ENCODE results near the gene NEUROD2. TPM values are rescaled to one million over a fixed set of nuclear protein-coding genes. Genes with fewer than 3 reads are reported as not detected.
A peak's percentile ranks its signal among the peaks of the same experiment; 100 is the strongest.

NEUROD2 gene
- total and polyA plus RNA-seq, 4 donors, result 1.6 to 14.1 (median 6.7) TPM

- H3K4me3 ChIP-seq (ENCODE audit: low read depth, low read length), result peak within 1 kb of the TSS; percentile 83
- peak in 5 of 6 donors; percentile 71 to 96 (median 84) for DNase-seq (ENCODE audit: low read depth in 4 of 6, low spot score in 6 of 6)
- no peaks in the 10 kb centered on the region for H3K27me3 ChIP-seq (ENCODE audit: control insufficient read depth, insufficient read depth, low read length)
- H3K27ac ChIP-seq (ENCODE audit: low read depth, low read length), result peak within 1 kb of the TSS; percentile 89
- under 1% methylated on average over 65 of the region's 69 CpGs for WGBS (ENCODE audit: insufficient coverage)
- H3K36me3 ChIP-seq (ENCODE audit: control insufficient read depth, insufficient read depth, low read length), result peaks cover 3% of the 10 kb centered on the region
- no peaks in the 10 kb centered on the region for H3K9me3 ChIP-seq (ENCODE audit: control insufficient read depth, insufficient read depth, low read length)
- H3K4me1 ChIP-seq (ENCODE audit: control insufficient read depth, insufficient read depth, low read length), result peaks cover 60% of the 10 kb centered on the region
These were observed 29.4 kb upstream of the NEUROD2 start, which contains the start of gene STARD3 for GRCh38 chr17:39636927-39637736. Gene STARD3, plus strand, starts transcription at chr17:39637144. Its CDS starts 16,388 bp downstream, at chr17:39653532.

DNA sequence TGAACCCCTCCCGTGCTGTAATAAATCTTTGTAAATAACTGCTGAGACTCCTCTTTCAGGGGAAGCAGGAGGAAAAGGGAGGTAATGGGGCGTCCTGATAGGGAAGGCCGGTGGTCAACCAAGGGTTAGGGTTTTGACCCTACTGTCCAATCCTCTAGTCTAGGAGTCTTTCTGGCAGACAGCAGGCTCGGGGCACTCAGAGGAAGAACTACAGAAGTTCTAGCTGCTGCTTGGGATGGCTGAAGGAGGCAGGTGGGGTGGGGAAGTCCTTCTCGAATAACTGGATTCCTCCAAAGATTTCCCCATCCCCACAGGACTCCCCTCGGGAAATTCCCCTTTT is 28.8 kb upstream of the NEUROD2 start:
- peaks cover 62% of the 10 kb centered on the region for H3K4me1 ChIP-seq (ENCODE audit: control insufficient read depth, insufficient read depth, low read length)
- no peaks in the 10 kb centered on the region for H3K27me3 ChIP-seq (ENCODE audit: control insufficient read depth, insufficient read depth, low read length)
- WGBS (ENCODE audit: insufficient coverage), result 0% methylated on average over 1 of the region's 6 CpGs
- H3K9me3 ChIP-seq (ENCODE audit: control insufficient read depth, insufficient read depth, low read length), result no peaks in the 10 kb centered on the region
- no peak for DNase-seq (ENCODE audit: low read depth in 4 of 6, low spot score in 6 of 6)
- peak overlapping the region; percentile 83 for H3K4me3 ChIP-seq (ENCODE audit: low read depth, low read length)
- peak overlapping the region; percentile 89 for H3K27ac ChIP-seq (ENCODE audit: low read depth, low read length)
- H3K36me3 ChIP-seq (ENCODE audit: control insufficient read depth, insufficient read depth, low read length), result peaks cover 4% of the 10 kb centered on the region

DNA sequence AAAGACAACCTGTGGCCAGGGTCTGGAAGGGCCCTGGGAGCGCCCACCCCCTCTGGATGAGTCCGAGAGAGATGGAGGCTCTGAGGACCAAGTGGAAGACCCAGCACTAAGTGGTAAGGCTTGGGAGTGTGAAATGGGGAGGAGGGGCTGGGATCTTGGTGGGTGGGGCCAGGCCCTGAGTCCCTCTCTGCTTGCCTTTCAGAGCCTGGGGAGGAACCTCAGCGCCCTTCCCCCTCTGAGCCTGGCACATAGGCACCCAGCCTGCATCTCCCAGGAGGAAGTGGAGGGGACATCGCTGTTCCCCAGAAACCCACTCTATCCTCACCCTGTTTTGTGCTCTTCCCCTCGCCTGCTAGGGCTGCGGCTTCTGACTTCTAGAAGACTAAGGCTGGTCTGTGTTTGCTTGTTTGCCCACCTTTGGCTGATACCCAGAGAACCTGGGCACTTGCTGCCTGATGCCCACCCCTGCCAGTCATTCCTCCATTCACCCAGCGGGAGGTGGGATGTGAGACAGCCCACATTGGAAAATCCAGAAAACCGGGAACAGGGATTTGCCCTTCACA is 28.0 kb upstream of the NEUROD2 start:
- no peaks in the 10 kb centered on the region for H3K9me3 ChIP-seq (ENCODE audit: control insufficient read depth, insufficient read depth, low read length)
- no peak for DNase-seq (ENCODE audit: low read depth in 4 of 6, low spot score in 6 of 6)
- H3K4me1 ChIP-seq (ENCODE audit: control insufficient read depth, insufficient read depth, low read length), result peaks cover 66% of the 10 kb centered on the region
- H3K27ac ChIP-seq (ENCODE audit: low read depth, low read length), result no peak overlapping the region
- 90% methylated on average over 3 of the region's 8 CpGs for WGBS (ENCODE audit: insufficient coverage)
- no peak overlapping the region for H3K4me3 ChIP-seq (ENCODE audit: low read depth, low read length)
- H3K36me3 ChIP-seq (ENCODE audit: control insufficient read depth, insufficient read depth, low read length), result peaks cover 7% of the 10 kb centered on the region
- H3K27me3 ChIP-seq (ENCODE audit: control insufficient read depth, insufficient read depth, low read length), result no peaks in the 10 kb centered on the region

GRCh38 chr17:39634384-39634871 is 26.7 kb upstream of the NEUROD2 start:
- H3K27ac ChIP-seq (ENCODE audit: low read depth, low read length), result peak overlapping the region; percentile 29
- no peak overlapping the region for H3K4me3 ChIP-seq (ENCODE audit: low read depth, low read length)
- DNase-seq (ENCODE audit: low read depth in 4 of 6, low spot score in 6 of 6), result peak in 2 of 6 donors; percentile 74 to 83
- H3K9me3 ChIP-seq (ENCODE audit: control insufficient read depth, insufficient read depth, low read length), result no peaks in the 10 kb centered on the region
- WGBS (ENCODE audit: insufficient coverage), result no CpG with 5 or more reads among the region's 2 CpGs
- peaks cover 11% of the 10 kb centered on the region for H3K36me3 ChIP-seq (ENCODE audit: control insufficient read depth, insufficient read depth, low read length)
- peaks cover 61% of the 10 kb centered on the region for H3K4me1 ChIP-seq (ENCODE audit: control insufficient read depth, insufficient read depth, low read length)
- no peaks in the 10 kb centered on the region for H3K27me3 ChIP-seq (ENCODE audit: control insufficient read depth, insufficient read depth, low read length)

DNA sequence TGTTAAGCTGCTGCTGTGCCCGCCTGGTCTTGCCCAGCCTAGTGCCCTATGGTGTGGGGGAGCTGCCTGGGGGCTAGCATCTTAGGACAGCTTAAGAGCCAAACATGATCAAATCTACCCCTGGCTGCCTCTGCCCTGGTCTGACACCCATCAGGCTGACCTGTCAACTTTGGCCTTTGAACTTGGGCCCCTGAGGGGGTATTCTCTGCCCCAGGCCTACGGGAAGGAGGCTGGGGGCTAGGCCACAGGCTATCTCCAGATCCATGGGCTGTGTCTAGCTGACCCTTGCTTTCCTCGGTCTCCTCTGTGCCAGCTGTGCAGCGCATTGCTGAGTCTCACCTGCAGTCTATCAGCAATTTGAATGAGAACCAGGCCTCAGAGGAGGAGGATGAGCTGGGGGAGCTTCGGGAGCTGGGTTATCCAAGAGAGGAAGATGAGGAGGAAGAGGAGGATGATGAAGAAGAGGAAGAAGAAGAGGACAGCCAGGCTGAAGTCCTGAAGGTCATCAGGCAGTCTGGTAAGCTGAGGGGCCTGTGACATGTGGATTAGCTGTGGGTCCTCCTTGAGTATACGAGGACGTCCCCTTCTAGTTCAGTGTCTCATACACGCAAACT is 26.0 kb upstream of the NEUROD2 start:
- no peak overlapping the region for H3K4me3 ChIP-seq (ENCODE audit: low read depth, low read length)
- no peaks in the 10 kb centered on the region for H3K9me3 ChIP-seq (ENCODE audit: control insufficient read depth, insufficient read depth, low read length)
- WGBS (ENCODE audit: insufficient coverage), result 85% methylated on average over 7 of the region's 8 CpGs
- peaks cover 65% of the 10 kb centered on the region for H3K4me1 ChIP-seq (ENCODE audit: control insufficient read depth, insufficient read depth, low read length)
- H3K27me3 ChIP-seq (ENCODE audit: control insufficient read depth, insufficient read depth, low read length), result peaks cover 2% of the 10 kb centered on the region
- peak overlapping the region; percentile 19 for H3K27ac ChIP-seq (ENCODE audit: low read depth, low read length)
- DNase-seq (ENCODE audit: low read depth in 4 of 6, low spot score in 6 of 6), result no peak
- H3K36me3 ChIP-seq (ENCODE audit: control insufficient read depth, insufficient read depth, low read length), result peaks cover 11% of the 10 kb centered on the region

DNA sequence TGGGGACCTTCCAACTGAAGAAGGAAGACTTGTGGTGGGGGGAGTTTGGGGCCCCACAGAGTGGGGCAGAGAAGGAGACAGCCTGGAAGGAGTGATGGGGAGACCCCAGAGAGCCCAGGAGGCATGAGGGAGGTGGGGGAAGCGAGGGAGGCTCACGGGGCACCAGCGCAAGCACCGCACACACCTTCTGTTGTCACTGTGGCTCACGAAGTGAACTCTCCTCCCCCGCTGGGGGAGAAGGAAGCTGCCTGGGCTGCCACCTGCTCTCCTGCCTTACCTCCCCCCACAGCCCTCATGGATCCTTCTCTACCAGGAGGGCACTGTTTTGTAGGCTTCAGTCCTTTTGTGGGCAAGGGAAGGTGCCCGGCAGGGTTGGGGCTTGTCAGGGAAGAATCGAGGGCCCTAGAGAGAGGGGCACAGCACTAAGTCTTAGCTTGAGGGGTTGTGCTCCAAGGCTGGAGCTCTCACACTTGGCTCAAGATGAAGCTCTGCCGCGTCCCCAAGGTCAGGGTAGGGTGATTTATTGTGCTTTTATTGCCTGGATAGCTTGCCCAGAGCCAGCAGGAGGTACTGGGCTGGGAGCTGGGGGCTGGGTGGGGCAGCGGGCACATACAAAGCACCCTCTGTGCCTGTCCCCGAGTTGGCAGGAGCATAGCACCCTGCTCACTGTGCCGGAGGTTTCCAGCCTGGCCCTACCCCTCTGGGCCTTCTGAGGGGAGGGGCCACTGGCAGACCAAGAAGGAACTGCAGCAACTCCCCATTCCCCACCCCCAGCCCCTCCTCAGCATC is 24.6 kb upstream of the NEUROD2 start:
- no peak overlapping the region for H3K4me3 ChIP-seq (ENCODE audit: low read depth, low read length)
- WGBS (ENCODE audit: insufficient coverage), result 23% methylated on average over 10 of the region's 13 CpGs
- peaks cover 11% of the 10 kb centered on the region for H3K36me3 ChIP-seq (ENCODE audit: control insufficient read depth, insufficient read depth, low read length)
- H3K9me3 ChIP-seq (ENCODE audit: control insufficient read depth, insufficient read depth, low read length), result no peaks in the 10 kb centered on the region
- peak overlapping the region; percentile 85 for H3K27ac ChIP-seq (ENCODE audit: low read depth, low read length)
- peaks cover 14% of the 10 kb centered on the region for H3K27me3 ChIP-seq (ENCODE audit: control insufficient read depth, insufficient read depth, low read length)
- peaks cover 68% of the 10 kb centered on the region for H3K4me1 ChIP-seq (ENCODE audit: control insufficient read depth, insufficient read depth, low read length)
- DNase-seq (ENCODE audit: low read depth in 4 of 6, low spot score in 6 of 6), result peak in 3 of 6 donors; percentile 60 to 87 (median 82)

GRCh38 chr17:39631403-39631802 is 23.7 kb upstream of the NEUROD2 start:
- no peak overlapping the region for H3K27ac ChIP-seq (ENCODE audit: low read depth, low read length)
- H3K4me3 ChIP-seq (ENCODE audit: low read depth, low read length), result no peak overlapping the region
- DNase-seq (ENCODE audit: low read depth in 4 of 6, low spot score in 6 of 6), result no peak
- H3K36me3 ChIP-seq (ENCODE audit: control insufficient read depth, insufficient read depth, low read length), result peaks cover 11% of the 10 kb centered on the region
- H3K9me3 ChIP-seq (ENCODE audit: control insufficient read depth, insufficient read depth, low read length), result no peaks in the 10 kb centered on the region
- H3K27me3 ChIP-seq (ENCODE audit: control insufficient read depth, insufficient read depth, low read length), result peaks cover 21% of the 10 kb centered on the region
- 63% methylated on average over 4 of the region's 6 CpGs for WGBS (ENCODE audit: insufficient coverage)
- H3K4me1 ChIP-seq (ENCODE audit: control insufficient read depth, insufficient read depth, low read length), result peaks cover 71% of the 10 kb centered on the region

- H3K27me3 ChIP-seq (ENCODE audit: control insufficient read depth, insufficient read depth, low read length), result peaks cover 29% of the 10 kb centered on the region
- peaks cover 84% of the 10 kb centered on the region for H3K4me1 ChIP-seq (ENCODE audit: control insufficient read depth, insufficient read depth, low read length)
- 71% methylated on average over 8 of the region's 12 CpGs for WGBS (ENCODE audit: insufficient coverage)
- DNase-seq (ENCODE audit: low read depth in 4 of 6, low spot score in 6 of 6), result no peak
- no peak overlapping the region for H3K27ac ChIP-seq (ENCODE audit: low read depth, low read length)
- H3K4me3 ChIP-seq (ENCODE audit: low read depth, low read length), result no peak overlapping the region
- H3K36me3 ChIP-seq (ENCODE audit: control insufficient read depth, insufficient read depth, low read length), result peaks cover 8% of the 10 kb centered on the region
- H3K9me3 ChIP-seq (ENCODE audit: control insufficient read depth, insufficient read depth, low read length), result no peaks in the 10 kb centered on the region
These were observed 22.2 kb upstream of the NEUROD2 start for GRCh38 chr17:39629898-39630297.

- Histone ChIP-seq H3K27me3 (ENCODE audit: control insufficient read depth, insufficient read depth, low read length) (peaks cover 32% of the 10 kb centered on the region), H3K9me3 (ENCODE audit: control insufficient read depth, insufficient read depth, low read length) (no peaks in the 10 kb centered on the region), H3K4me1 (ENCODE audit: control insufficient read depth, insufficient read depth, low read length) (peaks cover 83% of the 10 kb centered on the region), H3K4me3 (ENCODE audit: low read depth, low read length) (no peak overlapping the region), H3K27ac (ENCODE audit: low read depth, low read length) (no peak overlapping the region), H3K36me3 (ENCODE audit: control insufficient read depth, insufficient read depth, low read length) (peaks cover 8% of the 10 kb centered on the region)
- 67% methylated on average over 1 of the region's 3 CpGs for WGBS (ENCODE audit: insufficient coverage)
- DNase-seq (ENCODE audit: low read depth in 4 of 6, low spot score in 6 of 6), result no peak
These were observed 21.8 kb upstream of the NEUROD2 start for GRCh38 chr17:39629494-39629880.

All from spinal cord (tissue), 10 donors.